ENCODE data around the gene NSA2. TPM values are rescaled to one million over a fixed set of nuclear protein-coding genes. Genes with fewer than 3 reads are reported as not detected.
A peak's percentile ranks its signal among the peaks of the same experiment; 100 is the strongest.

NSA2 gene
- total RNA-seq, 1 experiment from 2014 or later, result 75.6 TPM

- TF ChIP-seq, protein P1, sequence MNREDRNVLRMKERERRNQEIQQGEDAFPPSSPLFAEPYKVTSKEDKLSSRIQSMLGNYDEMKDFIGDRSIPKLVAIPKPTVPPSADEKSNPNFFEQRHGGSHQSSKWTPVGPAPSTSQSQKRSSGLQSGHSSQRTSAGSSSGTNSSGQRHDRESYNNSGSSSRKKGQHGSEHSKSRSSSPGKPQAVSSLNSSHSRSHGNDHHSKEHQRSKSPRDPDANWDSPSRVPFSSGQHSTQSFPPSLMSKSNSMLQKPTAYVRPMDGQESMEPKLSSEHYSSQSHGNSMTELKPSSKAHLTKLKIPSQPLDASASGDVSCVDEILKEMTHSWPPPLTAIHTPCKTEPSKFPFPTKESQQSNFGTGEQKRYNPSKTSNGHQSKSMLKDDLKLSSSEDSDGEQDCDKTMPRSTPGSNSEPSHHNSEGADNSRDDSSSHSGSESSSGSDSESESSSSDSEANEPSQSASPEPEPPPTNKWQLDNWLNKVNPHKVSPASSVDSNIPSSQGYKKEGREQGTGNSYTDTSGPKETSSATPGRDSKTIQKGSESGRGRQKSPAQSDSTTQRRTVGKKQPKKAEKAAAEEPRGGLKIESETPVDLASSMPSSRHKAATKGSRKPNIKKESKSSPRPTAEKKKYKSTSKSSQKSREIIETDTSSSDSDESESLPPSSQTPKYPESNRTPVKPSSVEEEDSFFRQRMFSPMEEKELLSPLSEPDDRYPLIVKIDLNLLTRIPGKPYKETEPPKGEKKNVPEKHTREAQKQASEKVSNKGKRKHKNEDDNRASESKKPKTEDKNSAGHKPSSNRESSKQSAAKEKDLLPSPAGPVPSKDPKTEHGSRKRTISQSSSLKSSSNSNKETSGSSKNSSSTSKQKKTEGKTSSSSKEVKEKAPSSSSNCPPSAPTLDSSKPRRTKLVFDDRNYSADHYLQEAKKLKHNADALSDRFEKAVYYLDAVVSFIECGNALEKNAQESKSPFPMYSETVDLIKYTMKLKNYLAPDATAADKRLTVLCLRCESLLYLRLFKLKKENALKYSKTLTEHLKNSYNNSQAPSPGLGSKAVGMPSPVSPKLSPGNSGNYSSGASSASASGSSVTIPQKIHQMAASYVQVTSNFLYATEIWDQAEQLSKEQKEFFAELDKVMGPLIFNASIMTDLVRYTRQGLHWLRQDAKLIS (CRISPR knock-in tag; IDR thresholded peaks at IDR 0.05; ENCODE audit: borderline replicate concordance), result no peak
- TF ChIP-seq MYBL2 (CRISPR knock-in tag; IDR thresholded peaks at IDR 0.05) (no peak), ATF1 (CRISPR knock-in tag; IDR thresholded peaks at IDR 0.05) (no peak)
Observed at GRCh38 chr5:74763504-74763903, 3.5 kb upstream of the NSA2 start (continued).

- TF ChIP-seq GABPB1 (CRISPR knock-in tag; IDR thresholded peaks at IDR 0.05), result no peak
- TF ChIP-seq, protein P2, sequence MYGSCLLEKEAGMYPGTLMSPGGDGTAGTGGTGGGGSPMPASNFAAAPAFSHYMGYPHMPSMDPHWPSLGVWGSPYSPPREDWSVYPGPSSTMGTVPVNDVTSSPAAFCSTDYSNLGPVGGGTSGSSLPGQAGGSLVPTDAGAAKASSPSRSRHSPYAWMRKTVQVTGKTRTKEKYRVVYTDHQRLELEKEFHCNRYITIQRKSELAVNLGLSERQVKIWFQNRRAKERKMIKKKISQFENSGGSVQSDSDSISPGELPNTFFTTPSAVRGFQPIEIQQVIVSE (CRISPR knock-in tag; IDR thresholded peaks at IDR 0.05; ENCODE audit: borderline replicate concordance), result no peak
- TF ChIP-seq, protein P3, sequence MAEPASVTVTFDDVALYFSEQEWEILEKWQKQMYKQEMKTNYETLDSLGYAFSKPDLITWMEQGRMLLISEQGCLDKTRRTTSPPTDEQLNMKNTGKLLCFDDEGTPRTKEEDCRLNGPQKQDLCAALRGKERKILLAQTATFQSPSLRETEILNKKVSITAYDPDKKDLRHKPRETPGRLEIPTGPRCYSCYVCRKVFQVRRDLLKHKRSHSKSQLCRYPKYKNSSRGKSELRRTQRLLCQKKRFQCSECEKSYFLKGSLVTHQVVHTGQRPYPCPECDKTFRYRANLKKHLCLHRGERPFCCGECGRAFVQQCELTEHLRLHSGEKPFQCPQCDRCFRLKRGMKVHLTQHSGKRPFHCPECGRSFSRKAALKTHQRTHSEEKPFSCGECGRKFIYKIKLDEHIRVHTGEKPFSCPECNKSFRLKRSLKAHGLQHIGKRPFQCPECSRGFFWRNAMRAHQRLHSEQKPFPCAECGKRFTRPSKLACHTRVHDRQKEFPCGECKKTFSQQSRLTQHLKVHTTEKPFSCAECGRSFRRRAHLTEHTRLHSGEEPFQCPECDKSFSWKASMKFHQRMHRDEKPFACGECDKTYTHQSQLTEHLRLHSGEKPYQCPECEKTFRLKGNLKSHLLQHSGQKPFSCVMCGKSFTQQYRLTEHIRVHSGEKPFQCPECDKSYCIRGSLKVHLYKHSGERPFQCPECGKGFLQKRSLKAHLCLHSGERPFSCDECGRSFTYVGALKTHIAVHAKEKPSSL (CRISPR knock-in tag; conservative IDR thresholded peaks at IDR 0.05), result no peak
- no peak for TF ChIP-seq NFATC4 (CRISPR knock-in tag; IDR thresholded peaks at IDR 0.05)
- no peak for TF ChIP-seq ZNF219 (CRISPR knock-in tag; IDR thresholded peaks at IDR 0.05; ENCODE audit: borderline replicate concordance)
- no peak for TF ChIP-seq EMX1 (CRISPR knock-in tag; IDR thresholded peaks at IDR 0.05)
- TF ChIP-seq, protein P4, sequence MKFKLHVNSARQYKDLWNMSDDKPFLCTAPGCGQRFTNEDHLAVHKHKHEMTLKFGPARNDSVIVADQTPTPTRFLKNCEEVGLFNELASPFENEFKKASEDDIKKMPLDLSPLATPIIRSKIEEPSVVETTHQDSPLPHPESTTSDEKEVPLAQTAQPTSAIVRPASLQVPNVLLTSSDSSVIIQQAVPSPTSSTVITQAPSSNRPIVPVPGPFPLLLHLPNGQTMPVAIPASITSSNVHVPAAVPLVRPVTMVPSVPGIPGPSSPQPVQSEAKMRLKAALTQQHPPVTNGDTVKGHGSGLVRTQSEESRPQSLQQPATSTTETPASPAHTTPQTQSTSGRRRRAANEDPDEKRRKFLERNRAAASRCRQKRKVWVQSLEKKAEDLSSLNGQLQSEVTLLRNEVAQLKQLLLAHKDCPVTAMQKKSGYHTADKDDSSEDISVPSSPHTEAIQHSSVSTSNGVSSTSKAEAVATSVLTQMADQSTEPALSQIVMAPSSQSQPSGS (CRISPR knock-in tag; IDR thresholded peaks at IDR 0.05; ENCODE audit: borderline replicate concordance, low read depth), result no peak
- TF ChIP-seq, protein P5, sequence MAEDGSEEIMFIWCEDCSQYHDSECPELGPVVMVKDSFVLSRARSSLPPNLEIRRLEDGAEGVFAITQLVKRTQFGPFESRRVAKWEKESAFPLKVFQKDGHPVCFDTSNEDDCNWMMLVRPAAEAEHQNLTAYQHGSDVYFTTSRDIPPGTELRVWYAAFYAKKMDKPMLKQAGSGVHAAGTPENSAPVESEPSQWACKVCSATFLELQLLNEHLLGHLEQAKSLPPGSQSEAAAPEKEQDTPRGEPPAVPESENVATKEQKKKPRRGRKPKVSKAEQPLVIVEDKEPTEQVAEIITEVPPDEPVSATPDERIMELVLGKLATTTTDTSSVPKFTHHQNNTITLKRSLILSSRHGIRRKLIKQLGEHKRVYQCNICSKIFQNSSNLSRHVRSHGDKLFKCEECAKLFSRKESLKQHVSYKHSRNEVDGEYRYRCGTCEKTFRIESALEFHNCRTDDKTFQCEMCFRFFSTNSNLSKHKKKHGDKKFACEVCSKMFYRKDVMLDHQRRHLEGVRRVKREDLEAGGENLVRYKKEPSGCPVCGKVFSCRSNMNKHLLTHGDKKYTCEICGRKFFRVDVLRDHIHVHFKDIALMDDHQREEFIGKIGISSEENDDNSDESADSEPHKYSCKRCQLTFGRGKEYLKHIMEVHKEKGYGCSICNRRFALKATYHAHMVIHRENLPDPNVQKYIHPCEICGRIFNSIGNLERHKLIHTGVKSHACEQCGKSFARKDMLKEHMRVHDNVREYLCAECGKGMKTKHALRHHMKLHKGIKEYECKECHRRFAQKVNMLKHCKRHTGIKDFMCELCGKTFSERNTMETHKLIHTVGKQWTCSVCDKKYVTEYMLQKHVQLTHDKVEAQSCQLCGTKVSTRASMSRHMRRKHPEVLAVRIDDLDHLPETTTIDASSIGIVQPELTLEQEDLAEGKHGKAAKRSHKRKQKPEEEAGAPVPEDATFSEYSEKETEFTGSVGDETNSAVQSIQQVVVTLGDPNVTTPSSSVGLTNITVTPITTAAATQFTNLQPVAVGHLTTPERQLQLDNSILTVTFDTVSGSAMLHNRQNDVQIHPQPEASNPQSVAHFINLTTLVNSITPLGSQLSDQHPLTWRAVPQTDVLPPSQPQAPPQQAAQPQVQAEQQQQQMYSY (CRISPR knock-in tag; IDR thresholded peaks at IDR 0.05), result no peak
- TF ChIP-seq SMAD4 (CRISPR knock-in tag; IDR thresholded peaks at IDR 0.05), result no peak
- TF ChIP-seq, protein P6, sequence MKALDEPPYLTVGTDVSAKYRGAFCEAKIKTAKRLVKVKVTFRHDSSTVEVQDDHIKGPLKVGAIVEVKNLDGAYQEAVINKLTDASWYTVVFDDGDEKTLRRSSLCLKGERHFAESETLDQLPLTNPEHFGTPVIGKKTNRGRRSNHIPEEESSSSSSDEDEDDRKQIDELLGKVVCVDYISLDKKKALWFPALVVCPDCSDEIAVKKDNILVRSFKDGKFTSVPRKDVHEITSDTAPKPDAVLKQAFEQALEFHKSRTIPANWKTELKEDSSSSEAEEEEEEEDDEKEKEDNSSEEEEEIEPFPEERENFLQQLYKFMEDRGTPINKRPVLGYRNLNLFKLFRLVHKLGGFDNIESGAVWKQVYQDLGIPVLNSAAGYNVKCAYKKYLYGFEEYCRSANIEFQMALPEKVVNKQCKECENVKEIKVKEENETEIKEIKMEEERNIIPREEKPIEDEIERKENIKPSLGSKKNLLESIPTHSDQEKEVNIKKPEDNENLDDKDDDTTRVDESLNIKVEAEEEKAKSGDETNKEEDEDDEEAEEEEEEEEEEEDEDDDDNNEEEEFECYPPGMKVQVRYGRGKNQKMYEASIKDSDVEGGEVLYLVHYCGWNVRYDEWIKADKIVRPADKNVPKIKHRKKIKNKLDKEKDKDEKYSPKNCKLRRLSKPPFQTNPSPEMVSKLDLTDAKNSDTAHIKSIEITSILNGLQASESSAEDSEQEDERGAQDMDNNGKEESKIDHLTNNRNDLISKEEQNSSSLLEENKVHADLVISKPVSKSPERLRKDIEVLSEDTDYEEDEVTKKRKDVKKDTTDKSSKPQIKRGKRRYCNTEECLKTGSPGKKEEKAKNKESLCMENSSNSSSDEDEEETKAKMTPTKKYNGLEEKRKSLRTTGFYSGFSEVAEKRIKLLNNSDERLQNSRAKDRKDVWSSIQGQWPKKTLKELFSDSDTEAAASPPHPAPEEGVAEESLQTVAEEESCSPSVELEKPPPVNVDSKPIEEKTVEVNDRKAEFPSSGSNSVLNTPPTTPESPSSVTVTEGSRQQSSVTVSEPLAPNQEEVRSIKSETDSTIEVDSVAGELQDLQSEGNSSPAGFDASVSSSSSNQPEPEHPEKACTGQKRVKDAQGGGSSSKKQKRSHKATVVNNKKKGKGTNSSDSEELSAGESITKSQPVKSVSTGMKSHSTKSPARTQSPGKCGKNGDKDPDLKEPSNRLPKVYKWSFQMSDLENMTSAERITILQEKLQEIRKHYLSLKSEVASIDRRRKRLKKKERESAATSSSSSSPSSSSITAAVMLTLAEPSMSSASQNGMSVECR (CRISPR knock-in tag; IDR thresholded peaks at IDR 0.05; ENCODE audit: borderline replicate concordance), result no peak
- TF ChIP-seq, protein P7, sequence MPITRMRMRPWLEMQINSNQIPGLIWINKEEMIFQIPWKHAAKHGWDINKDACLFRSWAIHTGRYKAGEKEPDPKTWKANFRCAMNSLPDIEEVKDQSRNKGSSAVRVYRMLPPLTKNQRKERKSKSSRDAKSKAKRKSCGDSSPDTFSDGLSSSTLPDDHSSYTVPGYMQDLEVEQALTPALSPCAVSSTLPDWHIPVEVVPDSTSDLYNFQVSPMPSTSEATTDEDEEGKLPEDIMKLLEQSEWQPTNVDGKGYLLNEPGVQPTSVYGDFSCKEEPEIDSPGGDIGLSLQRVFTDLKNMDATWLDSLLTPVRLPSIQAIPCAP (CRISPR knock-in tag; IDR thresholded peaks at IDR 0.05), result no peak
- no peak for TF ChIP-seq USF2 (CRISPR knock-in tag; IDR thresholded peaks at IDR 0.05)
- no peak for TF ChIP-seq PRRX2 (CRISPR knock-in tag; IDR thresholded peaks at IDR 0.05)
- TF ChIP-seq TEAD1 (CRISPR knock-in tag; IDR thresholded peaks at IDR 0.05), result no peak
- no peak for DNase-seq (ENCODE audit: low spot score)
- Mint-ChIP-seq H3K27me3 (ENCODE audit: low read depth) (no peaks in the 10 kb centered on the region), H3K27ac (peak overlapping the region; percentile 73), H3K9me3 (no peaks in the 10 kb centered on the region), H3K36me3 (peaks cover 12% of the 10 kb centered on the region), H3K4me1 (peaks cover 16% of the 10 kb centered on the region), H3K4me3 (peak overlapping the region; percentile 100)
- ChIA-PET POLR2A (no interaction called here), CTCF (interaction anchor here (0.6 kb wide), 1 partner anchor 1911 kb away, joined by 3 read pairs; no protein-coding TSS in a partner anchor)
- no peak for ATAC-seq
Observed at GRCh38 chr5:74765201-74765600, 1.8 kb upstream of the NSA2 start.

Data from WTC11 (cell line).